Uterus (tissue), 2 donors: ENCODE measurements around the gene PEX11B.

Experiments
- CTCF ChIP-seq, 4 experiments: fragments of 200-600 bp in 2 of 4; fragments of 450-650 bp in 2 of 4; sonication (generic) in 2 of 4; IDR thresholded peaks; one replicate each; pipeline ENCODE4 v1.5.1; 2016 to 2019; ENCODE audit warnings: antibody characterized with exemption in 4 of 4, mild to moderate bottlenecking in 2 of 4, moderate library complexity in 1 of 4
- POLR2A ChIP-seq, 2 donors: fragments of 450-650 bp; IDR thresholded peaks; one replicate each; pipeline ENCODE4 v1.6.1; 2016; ENCODE audit warnings: antibody characterized with exemption in 2 of 2, mild to moderate bottlenecking in 1 of 2, moderate library complexity in 1 of 2

- TF ChIP-seq CTCF (IDR thresholded peaks at IDR 0.05) (no peak), POLR2A (IDR thresholded peaks at IDR 0.05) (no peak)
These were observed 24.4 kb upstream of the PEX11B start for GRCh38 chr1:145942871-145943270.
